Fibroblast of mammary gland (primary cell): ENCODE data around the gene PTDSS2.
A peak's percentile ranks its signal among the peaks of the same experiment; 100 is the strongest.

Experiments
- DNase-seq: peaks from one replicate; pipeline ENCODE4 v3.0.0-alpha.2; 2010; ENCODE audit warnings: low read depth
- H3K4me3 ChIP-seq: 2 replicates; pipeline ENCODE4 v1.5.1; 2011; ENCODE audit warnings: low read depth, mild to moderate bottlenecking, low read length, moderate library complexity; ENCODE audit not compliant: control insufficient read depth
- TF ChIP-seq, protein P1 (sequence below): conservative IDR thresholded peaks from 2 replicates; pipeline ENCODE4 v1.5.1; 2011; ENCODE audit warnings: low read depth, low read length, inconsistent platforms; ENCODE audit not compliant: control insufficient read depth, insufficient read depth

PTDSS2 gene

DNA sequence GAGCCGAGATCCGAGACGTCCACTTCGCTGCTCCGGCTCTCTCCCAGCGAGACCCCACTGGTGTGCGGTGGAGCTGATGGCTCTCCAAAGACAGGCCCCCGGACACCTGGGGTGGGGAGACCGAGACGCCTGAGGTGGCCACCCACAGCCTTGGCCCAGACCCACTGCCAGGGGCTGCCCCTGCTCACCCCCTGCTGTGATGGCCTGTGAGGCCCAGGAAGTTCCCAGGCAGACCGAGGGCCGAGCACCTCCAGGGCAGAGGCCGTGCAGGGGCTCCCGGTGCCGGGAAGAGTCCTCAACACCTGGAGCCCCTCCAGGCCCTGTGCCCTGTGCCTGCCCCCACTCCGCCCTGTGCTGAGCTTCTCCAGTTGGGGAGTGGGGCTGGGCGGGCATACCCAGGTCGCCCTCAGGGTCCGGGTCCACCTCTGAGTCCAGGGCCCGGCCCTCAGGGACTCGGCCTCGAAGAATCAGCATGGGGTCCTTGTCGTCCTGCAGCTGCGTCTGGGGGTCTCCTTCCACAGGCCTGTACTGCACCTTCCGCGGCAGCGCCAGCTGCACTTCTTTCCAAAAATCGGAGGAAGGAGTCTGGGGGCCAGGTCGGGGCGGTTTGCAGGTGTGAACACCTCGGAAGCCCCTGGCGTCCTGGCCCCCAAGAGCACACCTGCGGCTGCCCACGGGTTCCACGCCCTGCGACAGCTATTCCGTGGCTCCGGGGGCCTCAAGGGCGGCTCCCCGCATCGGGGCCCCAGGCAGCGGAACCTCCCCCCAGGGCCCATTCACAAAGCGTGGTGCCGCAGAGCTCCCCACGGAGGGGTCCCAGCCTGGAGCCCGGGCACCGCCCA is 43.9 kb upstream of the PTDSS2 start:
- TF ChIP-seq, protein P1, sequence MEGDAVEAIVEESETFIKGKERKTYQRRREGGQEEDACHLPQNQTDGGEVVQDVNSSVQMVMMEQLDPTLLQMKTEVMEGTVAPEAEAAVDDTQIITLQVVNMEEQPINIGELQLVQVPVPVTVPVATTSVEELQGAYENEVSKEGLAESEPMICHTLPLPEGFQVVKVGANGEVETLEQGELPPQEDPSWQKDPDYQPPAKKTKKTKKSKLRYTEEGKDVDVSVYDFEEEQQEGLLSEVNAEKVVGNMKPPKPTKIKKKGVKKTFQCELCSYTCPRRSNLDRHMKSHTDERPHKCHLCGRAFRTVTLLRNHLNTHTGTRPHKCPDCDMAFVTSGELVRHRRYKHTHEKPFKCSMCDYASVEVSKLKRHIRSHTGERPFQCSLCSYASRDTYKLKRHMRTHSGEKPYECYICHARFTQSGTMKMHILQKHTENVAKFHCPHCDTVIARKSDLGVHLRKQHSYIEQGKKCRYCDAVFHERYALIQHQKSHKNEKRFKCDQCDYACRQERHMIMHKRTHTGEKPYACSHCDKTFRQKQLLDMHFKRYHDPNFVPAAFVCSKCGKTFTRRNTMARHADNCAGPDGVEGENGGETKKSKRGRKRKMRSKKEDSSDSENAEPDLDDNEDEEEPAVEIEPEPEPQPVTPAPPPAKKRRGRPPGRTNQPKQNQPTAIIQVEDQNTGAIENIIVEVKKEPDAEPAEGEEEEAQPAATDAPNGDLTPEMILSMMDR, result no peak

GRCh38 chr11:406796-407650 is 43.1 kb upstream of the PTDSS2 start:
- peak overlapping the region; percentile 44 for H3K4me3 ChIP-seq
- TF ChIP-seq, protein P1, result no peak
- DNase-seq, result peak; percentile 72

More for the DNA sequence above, 43.9 kb upstream of the PTDSS2 start:
- H3K4me3 ChIP-seq, result peak overlapping the region; percentile 44
- no peak for DNase-seq

- H3K4me3 ChIP-seq, result no peak overlapping the region
- TF ChIP-seq, protein P1, result no peak
- DNase-seq, result no peak
Observed at GRCh38 chr11:407651-408123, 42.4 kb upstream of the PTDSS2 start.

DNA sequence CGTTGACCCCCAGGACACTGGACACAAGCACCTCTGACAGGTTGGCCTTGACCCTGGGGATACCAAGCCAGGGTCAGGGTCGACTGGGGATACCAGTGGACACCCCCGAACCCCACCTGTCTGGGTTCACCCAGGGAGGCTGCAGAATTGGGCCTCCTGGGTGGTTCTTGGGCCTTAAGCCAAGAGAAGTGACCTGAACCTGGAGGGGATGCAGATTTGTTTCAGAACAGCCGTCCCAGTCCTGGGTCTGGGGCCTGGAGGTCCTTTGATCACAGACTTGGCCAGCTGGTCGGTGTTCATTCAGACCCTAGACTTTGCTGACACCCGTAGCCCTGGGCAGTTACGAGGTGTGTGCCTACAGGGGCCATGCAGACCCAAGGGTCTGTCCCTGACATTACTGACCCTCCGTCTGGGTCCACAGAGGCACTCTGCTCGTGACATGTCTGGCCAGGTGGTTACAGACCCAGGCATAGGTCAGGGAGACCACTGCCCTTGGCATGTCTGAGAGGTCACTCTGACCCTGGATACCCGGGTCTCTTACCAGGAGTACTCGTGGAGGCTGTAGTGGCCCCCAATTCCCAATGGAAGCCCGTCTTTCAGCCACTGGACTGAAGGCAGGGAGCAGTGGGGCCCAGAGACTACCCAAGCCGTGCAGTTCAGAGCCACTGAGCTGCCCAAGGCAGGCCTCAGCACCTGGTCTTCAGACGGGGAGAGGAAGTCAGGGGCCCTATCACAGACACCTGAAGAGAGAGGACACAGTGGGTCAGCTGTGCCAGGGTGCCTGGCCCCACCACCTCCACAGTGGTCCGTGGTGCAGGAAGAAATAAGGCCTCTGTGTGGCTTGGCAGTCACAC is 41.7 kb upstream of the PTDSS2 start:
- DNase-seq, result no peak
- H3K4me3 ChIP-seq, result no peak overlapping the region
- TF ChIP-seq, protein P1, result no peak

- TF ChIP-seq, protein P1, result no peak
- DNase-seq, result no peak
- H3K4me3 ChIP-seq, result no peak overlapping the region
Observed at GRCh38 chr11:409008-409599, 41.0 kb upstream of the PTDSS2 start.
